Measurements from ENCODE around the gene KCNQ1. TPM values are rescaled to one million over a fixed set of nuclear protein-coding genes. Genes with fewer than 3 reads are reported as not detected.

KCNQ1 gene
- total and polyA plus RNA-seq, 2 experiments from 2014 or later, result 0.45 to 0.87 TPM

DNA sequence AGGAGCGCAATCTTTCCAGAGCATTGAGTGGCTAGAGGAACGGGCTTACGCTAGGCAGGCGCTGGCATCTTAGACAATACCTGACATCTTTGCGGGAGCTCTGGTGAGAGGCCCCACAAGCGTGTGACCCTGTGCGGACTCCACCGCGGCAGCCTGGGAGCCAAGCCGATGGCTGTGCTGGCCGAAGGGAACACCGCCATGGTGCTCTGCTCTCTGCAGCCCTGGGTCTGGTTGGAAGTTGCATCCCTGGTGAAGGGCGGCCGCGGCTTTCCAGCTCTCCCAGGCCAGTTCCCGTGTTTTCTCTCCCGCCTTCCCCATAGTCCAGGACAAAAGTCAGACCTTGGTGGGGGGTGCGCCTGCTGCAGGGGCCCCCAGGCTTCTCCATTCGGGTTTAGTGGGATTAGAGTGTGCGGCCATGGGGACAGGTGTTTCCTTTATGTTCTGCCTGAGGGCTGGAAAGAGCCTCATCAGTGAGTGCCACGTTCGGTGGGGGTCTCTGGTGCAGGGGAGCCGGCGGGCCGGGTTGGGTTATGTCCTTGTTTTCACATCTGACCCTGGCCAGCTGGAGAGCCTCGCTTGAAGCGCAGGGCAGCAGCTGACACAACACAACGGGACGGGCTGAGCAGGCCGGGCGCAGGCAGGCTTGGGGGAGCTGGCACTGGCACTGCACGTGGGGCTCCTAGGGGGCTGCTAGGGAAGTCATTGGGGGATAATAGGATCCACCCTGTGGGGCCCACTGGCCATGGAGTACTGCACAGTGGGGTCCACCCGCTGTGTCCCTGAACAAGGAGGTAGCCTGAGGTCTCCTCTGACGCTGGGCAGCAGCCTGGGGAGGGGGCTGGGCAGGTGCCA lies 94.8 kb downstream of the KCNQ1 start:
- H3K4me3 Mint-ChIP-seq, result no peak overlapping the region
- no peaks in the 10 kb centered on the region for H4K20me1 ChIP-seq (replicated peaks; ENCODE audit: insufficient read depth)
- H3K27ac ChIP-seq (ENCODE audit: low read depth), result no peak overlapping the region
- H3K4me1 ChIP-seq (ENCODE audit: insufficient read depth), result no peaks in the 10 kb centered on the region
- H3K36me3 Mint-ChIP-seq (ENCODE audit: low read depth), result no peaks in the 10 kb centered on the region
- H2AFZ ChIP-seq, result no peak overlapping the region
- no peaks in the 10 kb centered on the region for H3K9me3 Mint-ChIP-seq
- peaks cover 36% of the 10 kb centered on the region for H3K27me3 ChIP-seq (ENCODE audit: insufficient read depth)
- H3K79me2 ChIP-seq (replicated peaks; ENCODE audit: insufficient read depth), result no peaks in the 10 kb centered on the region
- no peak overlapping the region for H3K4me3 ChIP-seq
- H3K9me2 ChIP-seq (ENCODE audit: insufficient read depth), result no peaks in the 10 kb centered on the region
- TF ChIP-seq JUNB (IDR thresholded peaks at IDR 0.05; ENCODE audit: unreplicated experiment) (no peak), NANOG (IDR thresholded peaks at IDR 0.05; ENCODE audit: borderline replicate concordance) (no peak), ETS1 (IDR thresholded peaks at IDR 0.05) (no peak), STAT1 (IDR thresholded peaks at IDR 0.05; ENCODE audit: unreplicated experiment) (no peak), ZNF331 (CRISPR knock-in tag; IDR thresholded peaks at IDR 0.05; ENCODE audit: low read depth) (no peak), ZNF114 (CRISPR knock-in tag; IDR thresholded peaks at IDR 0.05) (no peak), EZH2phosphoT487 (IDR thresholded peaks at IDR 0.05; ENCODE audit: unreplicated experiment) (no peak), EZH2 (IDR thresholded peaks at IDR 0.05; ENCODE audit: low read depth, unreplicated experiment) (no peak), CTCF (conservative IDR thresholded peaks at IDR 0.05; ENCODE audit: low read depth in 2 of 2) (no peak), POLR2AphosphoS5 (IDR thresholded peaks at IDR 0.05; ENCODE audit: low read depth) (no peak), CREB1 (CRISPR knock-in tag; IDR thresholded peaks at IDR 0.05; ENCODE audit: low read depth) (no peak)
- TF ChIP-seq, protein P1, sequence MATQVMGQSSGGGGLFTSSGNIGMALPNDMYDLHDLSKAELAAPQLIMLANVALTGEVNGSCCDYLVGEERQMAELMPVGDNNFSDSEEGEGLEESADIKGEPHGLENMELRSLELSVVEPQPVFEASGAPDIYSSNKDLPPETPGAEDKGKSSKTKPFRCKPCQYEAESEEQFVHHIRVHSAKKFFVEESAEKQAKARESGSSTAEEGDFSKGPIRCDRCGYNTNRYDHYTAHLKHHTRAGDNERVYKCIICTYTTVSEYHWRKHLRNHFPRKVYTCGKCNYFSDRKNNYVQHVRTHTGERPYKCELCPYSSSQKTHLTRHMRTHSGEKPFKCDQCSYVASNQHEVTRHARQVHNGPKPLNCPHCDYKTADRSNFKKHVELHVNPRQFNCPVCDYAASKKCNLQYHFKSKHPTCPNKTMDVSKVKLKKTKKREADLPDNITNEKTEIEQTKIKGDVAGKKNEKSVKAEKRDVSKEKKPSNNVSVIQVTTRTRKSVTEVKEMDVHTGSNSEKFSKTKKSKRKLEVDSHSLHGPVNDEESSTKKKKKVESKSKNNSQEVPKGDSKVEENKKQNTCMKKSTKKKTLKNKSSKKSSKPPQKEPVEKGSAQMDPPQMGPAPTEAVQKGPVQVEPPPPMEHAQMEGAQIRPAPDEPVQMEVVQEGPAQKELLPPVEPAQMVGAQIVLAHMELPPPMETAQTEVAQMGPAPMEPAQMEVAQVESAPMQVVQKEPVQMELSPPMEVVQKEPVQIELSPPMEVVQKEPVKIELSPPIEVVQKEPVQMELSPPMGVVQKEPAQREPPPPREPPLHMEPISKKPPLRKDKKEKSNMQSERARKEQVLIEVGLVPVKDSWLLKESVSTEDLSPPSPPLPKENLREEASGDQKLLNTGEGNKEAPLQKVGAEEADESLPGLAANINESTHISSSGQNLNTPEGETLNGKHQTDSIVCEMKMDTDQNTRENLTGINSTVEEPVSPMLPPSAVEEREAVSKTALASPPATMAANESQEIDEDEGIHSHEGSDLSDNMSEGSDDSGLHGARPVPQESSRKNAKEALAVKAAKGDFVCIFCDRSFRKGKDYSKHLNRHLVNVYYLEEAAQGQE (IDR thresholded peaks at IDR 0.05; ENCODE audit: unreplicated experiment), result no peak
- TF ChIP-seq, protein P2, sequence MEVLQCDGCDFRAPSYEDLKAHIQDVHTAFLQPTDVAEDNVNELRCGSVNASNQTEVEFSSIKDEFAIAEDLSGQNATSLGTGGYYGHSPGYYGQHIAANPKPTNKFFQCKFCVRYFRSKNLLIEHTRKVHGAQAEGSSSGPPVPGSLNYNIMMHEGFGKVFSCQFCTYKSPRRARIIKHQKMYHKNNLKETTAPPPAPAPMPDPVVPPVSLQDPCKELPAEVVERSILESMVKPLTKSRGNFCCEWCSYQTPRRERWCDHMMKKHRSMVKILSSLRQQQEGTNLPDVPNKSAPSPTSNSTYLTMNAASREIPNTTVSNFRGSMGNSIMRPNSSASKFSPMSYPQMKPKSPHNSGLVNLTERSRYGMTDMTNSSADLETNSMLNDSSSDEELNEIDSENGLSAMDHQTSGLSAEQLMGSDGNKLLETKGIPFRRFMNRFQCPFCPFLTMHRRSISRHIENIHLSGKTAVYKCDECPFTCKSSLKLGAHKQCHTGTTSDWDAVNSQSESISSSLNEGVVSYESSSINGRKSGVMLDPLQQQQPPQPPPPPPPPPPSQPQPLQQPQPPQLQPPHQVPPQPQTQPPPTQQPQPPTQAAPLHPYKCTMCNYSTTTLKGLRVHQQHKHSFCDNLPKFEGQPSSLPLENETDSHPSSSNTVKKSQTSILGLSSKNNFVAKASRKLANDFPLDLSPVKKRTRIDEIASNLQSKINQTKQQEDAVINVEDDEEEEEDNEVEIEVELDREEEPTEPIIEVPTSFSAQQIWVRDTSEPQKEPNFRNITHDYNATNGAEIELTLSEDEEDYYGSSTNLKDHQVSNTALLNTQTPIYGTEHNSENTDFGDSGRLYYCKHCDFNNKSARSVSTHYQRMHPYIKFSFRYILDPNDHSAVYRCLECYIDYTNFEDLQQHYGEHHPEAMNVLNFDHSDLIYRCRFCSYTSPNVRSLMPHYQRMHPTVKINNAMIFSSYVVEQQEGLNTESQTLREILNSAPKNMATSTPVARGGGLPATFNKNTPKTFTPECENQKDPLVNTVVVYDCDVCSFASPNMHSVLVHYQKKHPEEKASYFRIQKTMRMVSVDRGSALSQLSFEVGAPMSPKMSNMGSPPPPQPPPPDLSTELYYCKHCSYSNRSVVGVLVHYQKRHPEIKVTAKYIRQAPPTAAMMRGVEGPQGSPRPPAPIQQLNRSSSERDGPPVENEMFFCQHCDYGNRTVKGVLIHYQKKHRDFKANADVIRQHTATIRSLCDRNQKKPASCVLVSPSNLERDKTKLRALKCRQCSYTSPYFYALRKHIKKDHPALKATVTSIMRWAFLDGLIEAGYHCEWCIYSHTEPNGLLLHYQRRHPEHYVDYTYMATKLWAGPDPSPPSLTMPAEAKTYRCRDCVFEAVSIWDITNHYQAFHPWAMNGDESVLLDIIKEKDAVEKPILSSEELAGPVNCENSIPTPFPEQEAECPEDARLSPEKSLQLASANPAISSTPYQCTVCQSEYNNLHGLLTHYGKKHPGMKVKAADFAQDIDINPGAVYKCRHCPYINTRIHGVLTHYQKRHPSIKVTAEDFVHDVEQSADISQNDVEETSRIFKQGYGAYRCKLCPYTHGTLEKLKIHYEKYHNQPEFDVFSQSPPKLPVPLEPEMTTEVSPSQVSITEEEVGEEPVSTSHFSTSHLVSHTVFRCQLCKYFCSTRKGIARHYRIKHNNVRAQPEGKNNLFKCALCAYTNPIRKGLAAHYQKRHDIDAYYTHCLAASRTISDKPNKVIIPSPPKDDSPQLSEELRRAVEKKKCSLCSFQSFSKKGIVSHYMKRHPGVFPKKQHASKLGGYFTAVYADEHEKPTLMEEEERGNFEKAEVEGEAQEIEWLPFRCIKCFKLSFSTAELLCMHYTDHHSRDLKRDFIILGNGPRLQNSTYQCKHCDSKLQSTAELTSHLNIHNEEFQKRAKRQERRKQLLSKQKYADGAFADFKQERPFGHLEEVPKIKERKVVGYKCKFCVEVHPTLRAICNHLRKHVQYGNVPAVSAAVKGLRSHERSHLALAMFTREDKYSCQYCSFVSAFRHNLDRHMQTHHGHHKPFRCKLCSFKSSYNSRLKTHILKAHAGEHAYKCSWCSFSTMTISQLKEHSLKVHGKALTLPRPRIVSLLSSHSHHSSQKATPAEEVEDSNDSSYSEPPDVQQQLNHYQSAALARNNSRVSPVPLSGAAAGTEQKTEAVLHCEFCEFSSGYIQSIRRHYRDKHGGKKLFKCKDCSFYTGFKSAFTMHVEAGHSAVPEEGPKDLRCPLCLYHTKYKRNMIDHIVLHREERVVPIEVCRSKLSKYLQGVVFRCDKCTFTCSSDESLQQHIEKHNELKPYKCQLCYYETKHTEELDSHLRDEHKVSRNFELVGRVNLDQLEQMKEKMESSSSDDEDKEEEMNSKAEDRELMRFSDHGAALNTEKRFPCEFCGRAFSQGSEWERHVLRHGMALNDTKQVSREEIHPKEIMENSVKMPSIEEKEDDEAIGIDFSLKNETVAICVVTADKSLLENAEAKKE (CRISPR knock-in tag; IDR thresholded peaks at IDR 0.05), result no peak
- H3K4me1 Mint-ChIP-seq, result no peaks in the 10 kb centered on the region
- H3K27me3 Mint-ChIP-seq (ENCODE audit: insufficient read depth, low read depth, poor library complexity), result peaks cover 34% of the 10 kb centered on the region
- no peaks in the 10 kb centered on the region for H3F3A ChIP-seq (replicated peaks; ENCODE audit: low read depth)
- no peak overlapping the region for H3K27ac Mint-ChIP-seq
- ATAC-seq (no peak), DNase-seq (ENCODE audit: low spot score) (no peak)
- no peaks in the 10 kb centered on the region for H3K36me3 ChIP-seq (ENCODE audit: insufficient read depth)
- no peak overlapping the region for H3K4me2 ChIP-seq

Data from GM23338 (cell line).